GM18858 (cell line): ENCODE measurements around the gene UGT1A7.
"Not testable (repeated sequence)": the region's sequence is repeated elsewhere in the genome, so short reads cannot be mapped to it uniquely, and the experiment has no call there.

ENCODE experiments used
- ATAC-seq: cut with Tn5 transposase; IDR thresholded peaks from one replicate; pipeline ENCODE4 v1.9.1; 2021; ENCODE audit not compliant: unreplicated experiment

Gene UGT1A7

DNA sequence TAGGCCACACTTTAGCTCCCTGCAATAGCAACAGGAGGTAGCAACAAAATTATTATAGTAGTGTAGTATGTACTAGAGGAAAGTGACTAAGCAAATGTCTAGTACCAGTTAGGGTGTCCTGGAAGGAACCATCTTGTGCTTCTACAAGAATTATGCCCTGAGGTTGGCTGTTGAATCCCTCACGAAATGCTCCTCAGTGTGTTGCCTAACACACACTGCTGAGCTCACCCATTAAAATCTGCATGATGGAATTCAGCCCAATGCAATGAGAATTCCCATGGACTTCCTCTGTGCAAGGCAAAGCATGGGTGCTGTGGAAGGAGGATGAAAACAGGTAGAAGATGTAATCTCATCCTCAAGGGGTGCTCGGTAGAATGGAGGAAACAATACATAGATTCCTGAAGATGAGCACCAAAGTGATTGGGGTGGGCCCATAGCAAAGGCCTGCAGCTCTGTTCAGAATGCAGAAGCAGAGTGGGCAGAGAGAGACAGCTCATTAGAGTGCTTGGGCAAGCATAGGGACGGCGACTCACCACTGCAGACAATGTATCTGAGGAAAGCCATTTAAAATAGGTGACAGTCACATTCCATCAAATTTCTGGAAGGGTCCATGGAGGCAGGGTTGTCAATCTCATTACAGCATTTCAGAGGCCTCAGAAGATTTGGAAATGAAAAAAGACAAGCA is 1.2 kb upstream of the UGT1A7 start:
- no peak for ATAC-seq

- no peak for ATAC-seq
These were observed 2.9 kb downstream of the UGT1A7 start for GRCh38 chr2:233684640-233685039.

GRCh38 chr2:233686928-233687327 is 5.2 kb downstream of the UGT1A7 start:
- no peak for ATAC-seq

GRCh38 chr2:233688341-233688740 is 6.6 kb downstream of the UGT1A7 start:
- no peak for ATAC-seq

DNA sequence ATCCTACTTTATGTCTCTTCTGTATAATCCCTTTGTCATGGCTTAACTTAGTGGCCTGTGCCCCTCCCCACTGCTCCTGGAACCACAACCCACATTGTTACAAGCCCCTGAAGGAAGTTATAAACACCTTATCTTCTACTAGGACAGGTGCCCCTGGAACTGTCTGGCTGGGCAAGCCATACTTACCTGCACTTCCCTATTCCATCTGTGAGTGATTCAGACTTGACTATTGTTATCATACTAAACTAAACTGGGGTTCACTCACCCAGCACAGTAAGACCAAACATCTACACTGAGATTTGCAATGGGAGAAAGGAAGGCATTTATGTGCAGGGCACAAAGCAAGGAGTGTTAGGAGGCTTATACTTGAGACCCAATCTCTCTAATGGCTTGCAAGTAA is 7.3 kb downstream of the UGT1A7 start:
- ATAC-seq = no peak

- ATAC-seq = no peak
These were observed 7.8 kb downstream of the UGT1A7 start for GRCh38 chr2:233689501-233689900.

DNA sequence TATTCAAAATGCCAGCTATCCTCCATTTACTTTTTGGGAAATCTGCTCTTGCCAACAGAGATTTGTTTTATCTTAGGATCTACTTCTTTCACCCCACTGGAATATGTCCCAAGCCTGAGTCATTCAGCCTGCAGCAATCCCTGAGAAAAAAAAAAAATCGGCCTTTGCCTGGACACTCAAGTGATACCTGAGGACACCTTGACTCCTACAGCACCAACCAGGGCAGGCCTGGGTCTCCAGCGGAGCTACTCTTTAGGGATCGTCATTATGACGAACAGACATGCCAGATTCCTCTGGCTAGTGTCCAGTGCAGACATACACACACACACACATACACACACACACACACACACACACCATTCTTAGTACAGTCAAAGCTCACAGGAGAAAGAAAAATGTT is 8.7 kb downstream of the UGT1A7 start:
- no peak for ATAC-seq

GRCh38 chr2:233691443-233692433 is 10.0 kb downstream of the UGT1A7 start:
- no peak for ATAC-seq

DNA sequence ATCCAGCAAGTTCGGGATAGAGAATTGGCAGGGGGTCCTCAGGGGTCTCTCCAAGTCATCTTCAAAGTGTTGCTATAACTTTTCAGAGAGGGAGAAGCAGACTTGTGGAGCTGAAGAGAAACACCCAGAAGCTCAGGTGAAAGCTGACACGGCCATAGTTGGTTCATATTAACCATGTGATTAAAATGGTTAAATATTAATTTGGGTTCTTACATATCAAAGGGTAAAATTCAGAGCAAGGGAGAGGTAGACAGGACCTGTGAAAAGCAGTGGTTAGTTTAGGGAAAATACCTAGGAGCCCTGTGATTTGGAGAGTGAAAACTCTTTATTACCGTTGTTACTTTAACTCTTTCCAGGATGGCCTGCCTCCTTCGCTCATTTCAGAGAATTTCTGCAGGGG is 10.9 kb downstream of the UGT1A7 start, which contains the start of gene UGT1A6:
UGT1A6 (plus strand) TSS at position 243 of the 400 bp plus-strand sequence; CDS start at position 358, 115 bp downstream.
- ATAC-seq = no peak

DNA sequence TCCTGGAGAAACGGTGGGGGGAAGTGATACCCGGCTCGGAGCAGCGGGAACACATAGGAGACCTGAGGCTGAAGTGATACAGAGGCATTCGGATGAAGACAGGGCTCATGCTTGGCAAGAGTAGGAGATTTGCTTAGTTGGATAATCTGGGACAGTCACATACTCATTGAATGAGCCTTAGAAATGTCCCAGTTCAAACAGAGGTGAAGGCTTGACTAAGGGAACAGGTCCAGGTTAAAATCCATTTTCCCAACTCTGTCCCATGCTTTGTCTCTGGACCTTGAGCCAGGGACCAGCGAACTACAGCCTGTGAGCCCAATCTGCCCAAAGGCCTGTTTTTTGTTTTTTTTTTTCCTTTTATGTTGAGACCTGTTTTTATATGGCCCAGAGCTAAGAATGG is 12.3 kb downstream of the UGT1A7 start:
- ATAC-seq = no peak

DNA sequence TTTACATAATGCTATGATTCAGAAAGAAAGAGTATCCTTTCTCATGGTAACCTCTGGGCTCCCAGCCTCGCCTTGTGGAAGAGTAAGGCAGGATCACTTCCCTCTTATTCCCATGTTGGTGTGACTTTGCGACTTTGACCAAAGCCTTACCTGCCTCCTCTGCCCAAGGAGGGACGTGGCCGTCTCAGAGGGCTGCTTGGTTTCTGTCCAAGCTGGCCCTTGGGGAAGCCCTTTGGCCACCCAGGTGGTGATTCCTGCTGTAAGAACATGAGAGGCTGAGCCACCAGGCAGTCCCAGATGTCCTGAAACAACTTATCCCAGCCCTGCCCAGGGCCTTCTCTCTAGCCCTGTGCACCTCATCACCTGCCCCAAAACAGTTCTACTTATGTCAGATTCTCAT is 17.0 kb downstream of the UGT1A7 start:
- no peak for ATAC-seq

DNA sequence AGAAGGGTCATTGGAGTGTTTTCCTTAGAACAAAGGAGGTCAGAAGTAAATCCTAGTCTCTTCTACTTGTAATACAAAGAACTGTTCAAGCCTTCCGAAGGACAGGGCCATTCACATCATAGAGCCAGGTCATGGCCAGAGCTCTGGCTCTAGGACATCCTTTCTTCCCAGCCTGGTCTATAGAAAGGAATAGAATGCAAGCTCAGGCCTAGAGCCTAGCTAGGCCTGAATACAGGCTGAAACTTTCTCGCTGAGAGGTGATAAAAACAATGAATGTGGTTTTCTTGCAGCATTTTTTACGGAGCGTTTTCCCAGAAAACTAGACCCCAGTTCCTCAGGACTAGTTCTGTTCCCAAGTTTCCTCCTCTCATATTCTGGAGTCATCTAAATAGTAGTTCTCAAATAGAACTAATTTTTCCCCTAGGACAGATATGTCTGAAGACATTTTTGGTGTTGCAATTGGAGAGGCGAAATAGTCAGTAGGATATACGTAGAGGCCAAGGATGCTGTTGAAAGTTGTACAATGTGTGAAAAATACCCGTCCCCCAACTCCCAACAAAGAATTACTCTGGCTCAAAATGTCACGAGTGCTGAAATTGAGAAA is 17.8 kb downstream of the UGT1A7 start:
- no peak for ATAC-seq

GRCh38 chr2:233700028-233700635 is 18.4 kb downstream of the UGT1A7 start:
- no peak for ATAC-seq

- not testable (repeated sequence) for ATAC-seq
These were observed 19.1 kb downstream of the UGT1A7 start for GRCh38 chr2:233700842-233701241.

DNA sequence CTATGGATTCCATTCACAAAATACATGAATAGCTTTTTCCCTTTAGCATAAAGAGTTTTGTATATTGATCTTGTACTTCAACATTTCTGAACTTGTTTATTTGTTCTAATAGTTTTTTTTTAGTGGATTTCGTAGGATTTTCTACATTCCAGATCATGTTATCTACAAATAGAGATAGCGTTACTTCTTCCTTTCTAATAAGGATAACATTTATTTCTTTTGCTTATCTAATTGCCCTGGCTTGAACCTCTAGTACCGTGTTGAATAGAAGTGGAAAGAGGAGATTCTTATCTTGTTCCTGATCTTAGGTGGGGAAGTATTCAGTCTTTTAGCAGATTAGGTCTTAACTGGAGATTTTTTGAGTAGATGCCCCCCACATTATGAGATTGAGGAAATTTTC is 20.5 kb downstream of the UGT1A7 start:
- ATAC-seq = no peak

- ATAC-seq = no peak
These were observed 24.3 kb downstream of the UGT1A7 start for GRCh38 chr2:233705911-233706506.

DNA sequence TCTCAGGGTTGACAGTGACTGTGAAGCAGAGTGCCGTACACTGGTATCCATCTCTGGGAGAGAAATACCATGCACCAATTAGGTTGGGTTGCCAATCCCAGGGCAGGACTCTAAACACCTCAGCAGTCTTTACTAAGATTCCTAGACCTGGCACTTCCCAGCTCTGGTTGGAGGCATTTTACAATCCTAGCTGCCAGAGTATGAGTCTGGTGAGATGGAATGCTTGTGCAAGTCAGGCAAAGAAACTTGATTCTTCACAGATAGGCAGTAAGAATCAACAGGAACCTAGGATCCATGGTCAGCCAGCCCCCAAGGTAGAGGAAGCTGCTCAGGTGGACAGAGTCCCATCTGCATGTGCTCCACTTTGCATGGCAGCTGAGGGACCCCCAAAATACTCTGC is 25.0 kb downstream of the UGT1A7 start:
- no peak for ATAC-seq

DNA sequence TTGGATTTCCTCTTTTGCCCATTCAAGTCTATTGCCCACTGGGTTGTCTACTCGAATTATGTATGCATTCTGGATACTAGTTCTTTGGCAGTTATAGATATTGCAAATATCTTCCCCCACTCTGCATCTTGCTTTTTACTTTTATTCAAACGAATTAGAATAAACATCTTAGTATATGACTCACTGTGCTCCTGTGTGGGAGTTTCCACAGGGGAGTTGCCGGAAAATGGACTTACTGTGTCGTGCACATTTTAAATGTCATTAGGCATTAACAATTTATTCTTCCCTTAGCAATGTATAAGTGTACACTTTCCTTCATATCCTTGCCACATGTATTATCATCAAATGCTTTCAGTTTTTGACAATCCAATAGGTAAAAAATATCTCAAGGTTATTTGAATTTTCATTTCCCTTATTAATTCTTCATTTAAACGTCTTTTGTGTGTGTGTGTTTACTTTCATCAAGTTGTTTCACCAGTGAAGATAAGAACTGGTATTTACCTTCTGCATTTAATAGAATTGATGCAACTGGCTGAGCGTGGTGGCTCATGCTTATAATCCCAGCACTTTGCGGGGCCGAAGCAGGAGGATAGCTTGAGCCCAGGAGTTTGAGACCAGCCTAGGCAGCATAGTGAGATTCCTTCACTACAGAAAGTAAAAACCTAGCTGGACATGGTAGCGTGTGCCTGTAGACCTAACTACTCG is 26.4 kb downstream of the UGT1A7 start:
- ATAC-seq = no peak

DNA sequence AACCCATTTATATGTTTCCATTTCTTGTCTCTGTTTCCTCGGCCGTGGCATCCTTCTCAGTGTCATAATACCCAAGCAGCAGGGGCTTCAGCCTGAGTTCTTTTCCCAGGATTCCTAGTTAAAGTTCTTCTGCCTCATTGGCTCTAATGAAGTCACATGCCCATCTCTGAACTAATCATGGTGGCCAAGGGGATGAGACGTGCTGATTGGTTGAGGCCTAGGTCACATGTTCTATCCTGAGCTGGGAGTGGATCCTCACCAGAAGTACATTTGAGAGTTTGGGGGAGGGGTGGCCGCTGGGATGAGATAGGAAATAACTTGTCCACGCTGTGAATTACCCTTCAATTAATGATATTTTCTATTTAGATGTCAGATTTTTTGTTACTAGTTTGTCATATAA is 27.2 kb downstream of the UGT1A7 start:
- ATAC-seq = no peak

GRCh38 chr2:233711312-233712008 is 29.8 kb downstream of the UGT1A7 start:
- ATAC-seq = no peak
